Spleen (tissue), 11 donors: ENCODE measurements around the gene HPGD. TPM values are rescaled to one million over a fixed set of nuclear protein-coding genes. Genes with fewer than 3 reads are reported as not detected.

Experiments used
- DNase-seq: peaks from one replicate; pipeline ENCODE4 v3.0.0-alpha.2; 2020
- H3K27ac ChIP-seq, 8 donors: fragments of 200-600 bp; sonication (generic) in 7 of 8; 1 replicate in 4 of 8; 2 replicates in 4 of 8; pipeline versions ENCODE4 v1.5.0 to v1.8.0; 2016 to 2021; ENCODE audit warnings: inconsistent platforms in 4 of 8, mild to moderate bottlenecking in 4 of 8, moderate library complexity in 1 of 8
- H3K27me3 ChIP-seq, 7 donors: fragments of 200-600 bp; sonication (generic) in 6 of 7; replicated peaks in 1 of 7; 1 replicate in 4 of 7; 2 replicates in 3 of 7; pipeline versions ENCODE4 v1.5.0 to v1.8.0; 2016 to 2021; ENCODE audit warnings: inconsistent platforms in 3 of 7, mild to moderate bottlenecking in 1 of 7
- H3K36me3 ChIP-seq, 6 donors: fragments of 200-600 bp; sonication (generic) in 5 of 6; 1 replicate in 4 of 6; 2 replicates in 2 of 6; pipeline versions ENCODE4 v1.5.0 to v1.8.0; 2016 to 2021; ENCODE audit warnings: inconsistent platforms in 2 of 6
- H3K4me1 ChIP-seq, 6 donors: fragments of 200-600 bp; sonication (generic) in 5 of 6; 1 replicate in 3 of 6; 2 replicates in 3 of 6; pipeline versions ENCODE4 v1.5.0 to v1.8.0; 2016 to 2021; ENCODE audit warnings: inconsistent platforms in 3 of 6
- H3K4me3 ChIP-seq, 8 donors: fragments of 200-600 bp; sonication (generic) in 7 of 8; 1 replicate in 4 of 8; 2 replicates in 4 of 8; pipeline versions ENCODE4 v1.5.0 to v1.8.0; 2016 to 2021; ENCODE audit warnings: inconsistent platforms in 4 of 8, mild to moderate bottlenecking in 4 of 8, moderate library complexity in 2 of 8
- H3K9me3 ChIP-seq, 8 donors: fragments of 200-600 bp; sonication (generic) in 7 of 8; 1 replicate in 4 of 8; 2 replicates in 4 of 8; pipeline versions ENCODE4 v1.5.0 to v1.8.0; 2016 to 2021; ENCODE audit warnings: inconsistent platforms in 4 of 8
- POLR2A ChIP-seq, 3 donors: fragments of 450-650 bp; IDR thresholded peaks; one replicate each; pipeline ENCODE4 v1.5.1; 2017; ENCODE audit warnings: antibody characterized with exemption in 3 of 3, mild to moderate bottlenecking in 1 of 3
- POLR2AphosphoS5 ChIP-seq, 3 donors: sonication (generic); formaldehyde crosslinking; IDR thresholded peaks; one replicate each; pipeline ENCODE4 v1.5.1; 2017; ENCODE audit warnings: antibody characterized with exemption in 3 of 3
- WGBS, 5 donors: extraction: QIAGEN DNeasy Blood & Tissue Kit in 3 of 5; methylation state at CpG; one replicate each; pipeline versions ENCODE4 v1.1.5 to v1.1.7; 2013 to 2018; 5-methylcytosine and 5-hydroxymethylcytosine counted together
- intact Hi-C: fragments of 100-400 bp; cut with DNase I; formaldehyde crosslinking; loops from one replicate; pipeline ENCODE4 v1.15.0; 2023; ENCODE audit warnings: low total_unique reads
- polyA plus RNA-seq, 3 donors: library from polyadenylated mRNA; stranded (reverse); fragments of 200-250 nt; gene quantifications; one replicate each; pipeline ENCODE4 v1.2.1, GENCODE V29; 2013
- total RNA-seq, 7 donors: library from RNA; depleted of rRNA in 3 of 7; stranded (reverse); fragments of >200 nt in 3 of 7; fragmentation: NEBNext Ultra II Directional in 4 of 7; extraction: Animal tissue kit (Norgen Biotek cat#: 25700) in 4 of 7; gene quantifications; one replicate each; pipeline versions ENCODE4 v1.1.0 to v1.2.1, GENCODE V29; 2016 to 2021
- TF ChIP-seq, protein P1 (sequence below), 11 experiments: fragments of 200-600 bp in 7 of 11; fragments of 450-650 bp in 4 of 11; sonication (generic) in 4 of 11; IDR thresholded peaks in 8 of 11; conservative IDR thresholded peaks in 3 of 11; 1 replicate in 7 of 11; 2 replicates in 4 of 11; pipeline versions ENCODE4 v1.4.0 to v1.8.0; 2016 to 2021; ENCODE audit warnings: antibody characterized with exemption in 11 of 11, inconsistent platforms in 4 of 11, mild to moderate bottlenecking in 1 of 11
- donor health status: healthy with polysubstance abuse.
- donor health status: DM: no; HTN: no; CAD: no; lungs with moderate emphysema.
- donor health status: DM: no; HTN: no; CAD: no.
- donor health status: Bipolar disorder and iron deficiency.
- donor health status: healthy.
- donor health status: DM: no; HTN: no; CAD: no.
- donor health status: DM: yes; HTN: yes; CAD: no.

HPGD gene
- total and polyA plus RNA-seq, 10 donors: 2.6 to 40.5 (median 12.3) TPM

- DNase-seq: no peak
- WGBS, 5 donors: 63 to 80% (median 74%) methylated on average over 3 to 4 of the region's 4 CpGs
- intact Hi-C loops: no loop called here
- Histone ChIP-seq H3K9me3 (no peaks in the 10 kb centered on the region), H3K27me3 (no peaks in the 10 kb centered on the region), H3K4me3 (no peak overlapping the region), H3K4me1 (no peaks in the 10 kb centered on the region), H3K27ac (no peak overlapping the region), H3K36me3 (no peaks in the 10 kb centered on the region)
- no peak for TF ChIP-seq POLR2AphosphoS5 (IDR thresholded peaks at IDR 0.05)
Measured at GRCh38 chr4:174538123-174538875, 16.0 kb upstream of the HPGD start.

- no peak overlapping the region for H3K27ac ChIP-seq
- no peaks in the 10 kb centered on the region for H3K27me3 ChIP-seq
- H3K4me1 ChIP-seq: no peaks in the 10 kb centered on the region
- TF ChIP-seq, protein P1, sequence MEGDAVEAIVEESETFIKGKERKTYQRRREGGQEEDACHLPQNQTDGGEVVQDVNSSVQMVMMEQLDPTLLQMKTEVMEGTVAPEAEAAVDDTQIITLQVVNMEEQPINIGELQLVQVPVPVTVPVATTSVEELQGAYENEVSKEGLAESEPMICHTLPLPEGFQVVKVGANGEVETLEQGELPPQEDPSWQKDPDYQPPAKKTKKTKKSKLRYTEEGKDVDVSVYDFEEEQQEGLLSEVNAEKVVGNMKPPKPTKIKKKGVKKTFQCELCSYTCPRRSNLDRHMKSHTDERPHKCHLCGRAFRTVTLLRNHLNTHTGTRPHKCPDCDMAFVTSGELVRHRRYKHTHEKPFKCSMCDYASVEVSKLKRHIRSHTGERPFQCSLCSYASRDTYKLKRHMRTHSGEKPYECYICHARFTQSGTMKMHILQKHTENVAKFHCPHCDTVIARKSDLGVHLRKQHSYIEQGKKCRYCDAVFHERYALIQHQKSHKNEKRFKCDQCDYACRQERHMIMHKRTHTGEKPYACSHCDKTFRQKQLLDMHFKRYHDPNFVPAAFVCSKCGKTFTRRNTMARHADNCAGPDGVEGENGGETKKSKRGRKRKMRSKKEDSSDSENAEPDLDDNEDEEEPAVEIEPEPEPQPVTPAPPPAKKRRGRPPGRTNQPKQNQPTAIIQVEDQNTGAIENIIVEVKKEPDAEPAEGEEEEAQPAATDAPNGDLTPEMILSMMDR (IDR thresholded peaks at IDR 0.05 in 8 of 11, conservative IDR thresholded peaks at IDR 0.05 in 3 of 11): no peak
- TF ChIP-seq POLR2A (IDR thresholded peaks at IDR 0.05) (no peak), POLR2AphosphoS5 (IDR thresholded peaks at IDR 0.05) (no peak)
- no peak for DNase-seq
- no peaks in the 10 kb centered on the region for H3K36me3 ChIP-seq
- intact Hi-C loops: no loop called here
- H3K9me3 ChIP-seq: no peaks in the 10 kb centered on the region
- 61 to 85% (median 76%) methylated on average over 3 of the region's 3 CpGs for WGBS, 5 donors
- H3K4me3 ChIP-seq: no peak overlapping the region
Measured at GRCh38 chr4:174537634-174538033, 15.3 kb upstream of the HPGD start.

GRCh38 chr4:174534461-174534860, 12.2 kb upstream of the HPGD start:
- TF ChIP-seq POLR2A (IDR thresholded peaks at IDR 0.05) (no peak), POLR2AphosphoS5 (IDR thresholded peaks at IDR 0.05) (no peak)
- TF ChIP-seq, protein P1 (IDR thresholded peaks at IDR 0.05 in 8 of 11, conservative IDR thresholded peaks at IDR 0.05 in 3 of 11): no peak
- 88 to 98% (median 94%) methylated on average over 3 of the region's 3 CpGs for WGBS, 5 donors
- Histone ChIP-seq H3K4me3 (no peak overlapping the region), H3K36me3 (no peaks in the 10 kb centered on the region), H3K4me1 (no peaks in the 10 kb centered on the region), H3K27me3 (no peaks in the 10 kb centered on the region), H3K27ac (no peak overlapping the region), H3K9me3 (no peaks in the 10 kb centered on the region)
- no peak for DNase-seq
- intact Hi-C loops: no loop called here

GRCh38 chr4:174532445-174532844, 10.2 kb upstream of the HPGD start:
- TF ChIP-seq POLR2A (IDR thresholded peaks at IDR 0.05) (no peak), POLR2AphosphoS5 (IDR thresholded peaks at IDR 0.05) (no peak)
- TF ChIP-seq, protein P1 (IDR thresholded peaks at IDR 0.05 in 8 of 11, conservative IDR thresholded peaks at IDR 0.05 in 3 of 11): no peak
- no peaks in the 10 kb centered on the region for H3K36me3 ChIP-seq
- no peak overlapping the region for H3K27ac ChIP-seq
- no peak overlapping the region for H3K4me3 ChIP-seq
- no peaks in the 10 kb centered on the region for H3K27me3 ChIP-seq
- no peak for DNase-seq
- no peaks in the 10 kb centered on the region for H3K4me1 ChIP-seq
- H3K9me3 ChIP-seq: no peaks in the 10 kb centered on the region
- intact Hi-C loops: no loop called here
